HEK293 (cell line): Measurements from ENCODE around the gene DOK4.

ENCODE experiments used
- ZNF558 ChIP-seq: fragments of 450-650 bp; formaldehyde crosslinking; IDR thresholded peaks from 2 replicates; pipeline ENCODE4 v1.5.1; 2016; ENCODE audit warnings: missing biosample characterization, missing genetic modification characterization
- ZNF701 ChIP-seq: fragments of 450-650 bp; formaldehyde crosslinking; IDR thresholded peaks from 2 replicates; pipeline ENCODE4 v1.5.1; 2016; ENCODE audit warnings: missing biosample characterization, missing genetic modification characterization
- TF ChIP-seq, protein P1 (sequence below): fragments of 450-650 bp; formaldehyde crosslinking; IDR thresholded peaks from 2 replicates; pipeline ENCODE4 v1.5.1; 2016; ENCODE audit warnings: missing biosample characterization, missing genetic modification characterization, low read depth
- TF ChIP-seq, protein P2 (sequence below): fragments of 450-650 bp; formaldehyde crosslinking; IDR thresholded peaks from 2 replicates; pipeline ENCODE4 v1.5.1; 2016; ENCODE audit warnings: missing biosample characterization, missing genetic modification characterization, low read depth
- TF ChIP-seq, protein P3 (sequence below): fragments of 450-650 bp; formaldehyde crosslinking; IDR thresholded peaks from 2 replicates; pipeline ENCODE4 v1.5.1; 2016; ENCODE audit warnings: missing biosample characterization, missing genetic modification characterization

DNA sequence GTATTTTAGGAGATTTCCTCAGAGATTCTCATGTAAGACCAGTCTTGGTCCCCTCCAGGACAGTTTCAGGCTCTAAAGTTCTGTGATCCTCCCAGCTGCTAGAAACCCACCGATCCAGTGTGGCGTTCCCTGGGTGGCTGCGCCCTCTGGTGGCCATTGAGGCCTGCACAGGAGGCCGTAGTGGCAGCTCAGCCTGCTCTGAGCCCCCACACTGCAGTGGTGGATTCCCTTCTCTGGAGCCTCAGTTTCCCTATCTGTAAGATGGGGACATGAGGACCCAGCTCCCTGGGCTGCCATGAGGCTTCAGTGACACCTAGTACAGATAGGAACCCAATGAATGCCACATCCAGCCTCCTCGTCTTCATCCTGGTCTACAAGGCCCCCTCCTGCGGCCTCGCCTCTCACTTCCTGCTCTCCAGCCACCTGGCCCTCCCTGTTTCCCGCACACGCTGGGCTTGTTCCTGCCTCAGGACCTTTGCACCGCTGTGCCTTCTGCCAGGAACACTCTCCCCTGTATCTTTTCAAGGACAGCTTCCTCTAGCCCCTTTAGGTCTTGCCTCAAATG, 33.6 kb upstream of the DOK4 start:
- TF ChIP-seq, protein P1, sequence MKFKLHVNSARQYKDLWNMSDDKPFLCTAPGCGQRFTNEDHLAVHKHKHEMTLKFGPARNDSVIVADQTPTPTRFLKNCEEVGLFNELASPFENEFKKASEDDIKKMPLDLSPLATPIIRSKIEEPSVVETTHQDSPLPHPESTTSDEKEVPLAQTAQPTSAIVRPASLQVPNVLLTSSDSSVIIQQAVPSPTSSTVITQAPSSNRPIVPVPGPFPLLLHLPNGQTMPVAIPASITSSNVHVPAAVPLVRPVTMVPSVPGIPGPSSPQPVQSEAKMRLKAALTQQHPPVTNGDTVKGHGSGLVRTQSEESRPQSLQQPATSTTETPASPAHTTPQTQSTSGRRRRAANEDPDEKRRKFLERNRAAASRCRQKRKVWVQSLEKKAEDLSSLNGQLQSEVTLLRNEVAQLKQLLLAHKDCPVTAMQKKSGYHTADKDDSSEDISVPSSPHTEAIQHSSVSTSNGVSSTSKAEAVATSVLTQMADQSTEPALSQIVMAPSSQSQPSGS = no peak
- TF ChIP-seq ZNF558 (tag by site-specific recombination) (no peak), ZNF701 (tag by site-specific recombination) (no peak)
- TF ChIP-seq, protein P2, sequence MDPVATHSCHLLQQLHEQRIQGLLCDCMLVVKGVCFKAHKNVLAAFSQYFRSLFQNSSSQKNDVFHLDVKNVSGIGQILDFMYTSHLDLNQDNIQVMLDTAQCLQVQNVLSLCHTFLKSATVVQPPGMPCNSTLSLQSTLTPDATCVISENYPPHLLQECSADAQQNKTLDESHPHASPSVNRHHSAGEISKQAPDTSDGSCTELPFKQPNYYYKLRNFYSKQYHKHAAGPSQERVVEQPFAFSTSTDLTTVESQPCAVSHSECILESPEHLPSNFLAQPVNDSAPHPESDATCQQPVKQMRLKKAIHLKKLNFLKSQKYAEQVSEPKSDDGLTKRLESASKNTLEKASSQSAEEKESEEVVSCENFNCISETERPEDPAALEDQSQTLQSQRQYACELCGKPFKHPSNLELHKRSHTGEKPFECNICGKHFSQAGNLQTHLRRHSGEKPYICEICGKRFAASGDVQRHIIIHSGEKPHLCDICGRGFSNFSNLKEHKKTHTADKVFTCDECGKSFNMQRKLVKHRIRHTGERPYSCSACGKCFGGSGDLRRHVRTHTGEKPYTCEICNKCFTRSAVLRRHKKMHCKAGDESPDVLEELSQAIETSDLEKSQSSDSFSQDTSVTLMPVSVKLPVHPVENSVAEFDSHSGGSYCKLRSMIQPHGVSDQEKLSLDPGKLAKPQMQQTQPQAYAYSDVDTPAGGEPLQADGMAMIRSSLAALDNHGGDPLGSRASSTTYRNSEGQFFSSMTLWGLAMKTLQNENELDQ (tag by site-specific recombination) = no peak
- TF ChIP-seq, protein P3, sequence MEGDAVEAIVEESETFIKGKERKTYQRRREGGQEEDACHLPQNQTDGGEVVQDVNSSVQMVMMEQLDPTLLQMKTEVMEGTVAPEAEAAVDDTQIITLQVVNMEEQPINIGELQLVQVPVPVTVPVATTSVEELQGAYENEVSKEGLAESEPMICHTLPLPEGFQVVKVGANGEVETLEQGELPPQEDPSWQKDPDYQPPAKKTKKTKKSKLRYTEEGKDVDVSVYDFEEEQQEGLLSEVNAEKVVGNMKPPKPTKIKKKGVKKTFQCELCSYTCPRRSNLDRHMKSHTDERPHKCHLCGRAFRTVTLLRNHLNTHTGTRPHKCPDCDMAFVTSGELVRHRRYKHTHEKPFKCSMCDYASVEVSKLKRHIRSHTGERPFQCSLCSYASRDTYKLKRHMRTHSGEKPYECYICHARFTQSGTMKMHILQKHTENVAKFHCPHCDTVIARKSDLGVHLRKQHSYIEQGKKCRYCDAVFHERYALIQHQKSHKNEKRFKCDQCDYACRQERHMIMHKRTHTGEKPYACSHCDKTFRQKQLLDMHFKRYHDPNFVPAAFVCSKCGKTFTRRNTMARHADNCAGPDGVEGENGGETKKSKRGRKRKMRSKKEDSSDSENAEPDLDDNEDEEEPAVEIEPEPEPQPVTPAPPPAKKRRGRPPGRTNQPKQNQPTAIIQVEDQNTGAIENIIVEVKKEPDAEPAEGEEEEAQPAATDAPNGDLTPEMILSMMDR (tag by site-specific recombination) = peak; percentile 85
